GM12878 (cell line): ENCODE measurements around the gene SPESP1. TPM values are rescaled to one million over a fixed set of nuclear protein-coding genes. Genes with fewer than 3 reads are reported as not detected.
A peak's percentile ranks its signal among the peaks of the same experiment; 100 is the strongest.
"Not testable (repeated sequence)": the region's sequence is repeated elsewhere in the genome, so short reads cannot be mapped to it uniquely, and the experiment has no call there.

Experiments
- ATAC-seq: fragments of 200-7000 bp; cut with Tn5 transposase; 3 replicates; pipeline ENCODE4 v1.9.1; 2020; ENCODE audit warnings: mild to moderate bottlenecking, moderate library complexity
- BruUV-seq: library from RNA; stranded (reverse); fragments of 400-500 nt; replicated peaks from 2 replicates; lab custom pipeline; 2021; lab: Mats Ljungman, UMichigan
- CTCF ChIA-PET: fragments of 300-600 bp; sonication (Branson Sonifier 250); formaldehyde crosslinking; extraction: SDS; loops from one replicate; lab custom pipeline; 2021; ENCODE audit warnings: inconsistent platforms; lab: Yijun Ruan, JAX
- POLR2A ChIA-PET: fragments of 350-600 bp; formaldehyde crosslinking; extraction: SDS; loops from one replicate; lab custom pipeline; 2021; ENCODE audit warnings: inconsistent platforms; lab: Charles Lee
- RAD21 ChIA-PET: fragments of 300-600 bp; sonication (Branson Sonifier 250); formaldehyde crosslinking; loops from one replicate; lab custom pipeline; 2023; ENCODE audit warnings: antibody characterized with exemption; ENCODE audit not compliant: unreplicated experiment; lab: Charles Lee
- SMC1A ChIA-PET: fragments of 300-600 bp; sonication (Branson Sonifier 250); formaldehyde crosslinking; loops from one replicate; lab custom pipeline; 2023; ENCODE audit not compliant: unreplicated experiment, uncharacterized antibody; lab: Charles Lee
- DNase-seq: peaks from one replicate; pipeline ENCODE4 v3.0.0-alpha.2; 2011; ENCODE audit warnings: low read depth, low spot score
- FAIRE-seq: peaks from 3 replicates; lab custom pipeline; 2011; peaks lifted over from hg19 to GRCh38; lab: Jason Lieb, UNC
- H2AFZ ChIP-seq: 2 replicates; pipeline ENCODE4 v1.6.0; 2011; ENCODE audit warnings: low read depth, low read length, control low read depth; ENCODE audit not compliant: control insufficient read depth
- H3K27ac ChIP-seq: 2 replicates; pipeline ENCODE4 v1.5.1; 2011; ENCODE audit warnings: control low read depth; ENCODE audit not compliant: control insufficient read depth, insufficient read depth
- H3K27me3 ChIP-seq, 2 experiments: replicated peaks in 1 of 2; 2 replicates each; pipeline versions ENCODE4 v1.6.0 to v1.6.1; 2011; ENCODE audit warnings: low read length in 1 of 2; ENCODE audit not compliant: control insufficient read depth in 2 of 2, insufficient read depth in 2 of 2
- H3K36me3 ChIP-seq, 2 experiments: 2 replicates each; pipeline ENCODE4 v1.5.1; 2011; ENCODE audit warnings: low read length in 1 of 2; ENCODE audit not compliant: control insufficient read depth in 2 of 2, insufficient read depth in 2 of 2
- H3K4me1 ChIP-seq: 2 replicates; pipeline ENCODE4 v1.6.1; 2011; ENCODE audit warnings: mild to moderate bottlenecking, low read length, moderate library complexity, mixed read lengths; ENCODE audit not compliant: control insufficient read depth, insufficient read depth
- H3K4me2 ChIP-seq: 2 replicates; pipeline ENCODE4 v1.6.0; 2011; ENCODE audit warnings: control low read depth; ENCODE audit not compliant: control insufficient read depth, insufficient read depth
- H3K4me3 ChIP-seq: fragments of 200-600 bp; sonication (generic); 2 replicates; pipeline ENCODE4 v1.5.1; 2016
- H3K79me2 ChIP-seq: 2 replicates; pipeline ENCODE4 v1.6.0; 2011; ENCODE audit warnings: low read length; ENCODE audit not compliant: control insufficient read depth, insufficient read depth
- H3K9ac ChIP-seq: 2 replicates; pipeline ENCODE4 v1.8.0; 2011; ENCODE audit warnings: low read length, control low read depth, mixed read lengths; ENCODE audit not compliant: control insufficient read depth, insufficient read depth
- H3K9me3 ChIP-seq: replicated peaks from 3 replicates; pipeline ENCODE4 v1.5.1; 2011; ENCODE audit warnings: mild to moderate bottlenecking, low read length; ENCODE audit not compliant: control insufficient read depth, insufficient read depth
- H4K20me1 ChIP-seq: 2 replicates; pipeline ENCODE4 v1.6.0; 2011; ENCODE audit not compliant: control insufficient read depth, insufficient read depth
- HDGF ChIP-seq: fragments of 450-650 bp; IDR thresholded peaks from 2 replicates; pipeline ENCODE4 v1.6.1; 2016; ENCODE audit warnings: antibody characterized with exemption
- MYB ChIP-seq: fragments of 150-350 bp; IDR thresholded peaks from 2 replicates; pipeline ENCODE4 v1.6.1; 2014; ENCODE audit warnings: mild to moderate bottlenecking, low read depth, low read length, borderline replicate concordance
- SPI1 ChIP-seq: IDR thresholded peaks from 2 replicates; pipeline ENCODE4 v1.6.1; 2011; ENCODE audit warnings: low read depth, mild to moderate bottlenecking, low read length, moderate library complexity, borderline replicate concordance; ENCODE audit not compliant: insufficient read depth
- whole genome bisulfite sequencing: methylation state at CpG from one replicate; pipeline ENCODE4 v1.1.6; 2016; ENCODE audit warnings: low lambda C conversion rate; ENCODE audit not compliant: insufficient replicate concordance, insufficient coverage; ENCODE audit errors: missing lambda C conversion rate; 5-methylcytosine and 5-hydroxymethylcytosine counted together
- in situ Hi-C: fragments of 300-500 bp; cut with MboI; formaldehyde crosslinking; loops from 9 replicates; pipeline ENCODE4 v1.14.3; 2018; ENCODE audit warnings: mixed read lengths
- intact Hi-C: fragments of 100-400 bp; cut with micrococcal nuclease; formaldehyde crosslinking; loops from one replicate; pipeline ENCODE4 v1.14.2; 2022; ENCODE audit not compliant: unreplicated experiment
- polyA plus RNA-seq, 11 experiments: library from polyadenylated mRNA; depleted of rRNA in 4 of 11; unstranded in 6 of 11; stranded (reverse) in 5 of 11; fragments of >200 nt; fragmentation: Nextera tagmentation in 4 of 11; fragmentation: Illumina TruSeq in 1 of 11; extraction: Ambion mirVana in 4 of 11; extraction: Trizol in 1 of 11; gene quantifications; 1 replicate in 1 of 11; 2 replicates in 10 of 11; pipeline versions ENCODE4 v1.2.1 to v1.2.3, GENCODE V29; 2011 to 2016; ENCODE audit warnings: inconsistent platforms in 2 of 11, missing spikeins in 2 of 11, low read depth in 1 of 11
- total RNA-seq, 4 experiments: library from RNA; depleted of rRNA in 3 of 4; stranded (reverse); fragments of >200 nt in 3 of 4; fragmentation: Illumina TruSeq in 1 of 4; extraction: Trizol in 1 of 4; gene quantifications; 2 replicates each; pipeline versions ENCODE4 v1.2.1 to v1.2.3, GENCODE V29; 2013 to 2021

The SPESP1 gene
- total and polyA plus RNA-seq, 10 of the 15 experiments (the other 5 are each of a cell fraction or from before 2014, with no cell fraction given) = not detected

GRCh38 chr15:68962465-68962864, 32.1 kb downstream of the SPESP1 start:
- intact Hi-C loops (no loop called here), in situ Hi-C loops (no loop called here)
- no TSS peak for BruUV-seq
- Histone ChIP-seq H2AFZ (no peak overlapping the region), H4K20me1 (no peaks in the 10 kb centered on the region), H3K9me3 (no peaks in the 10 kb centered on the region), H3K9ac (no peak overlapping the region), H3K27ac (no peak overlapping the region), H3K27me3 (no peaks in the 10 kb centered on the region), H3K4me1 (no peaks in the 10 kb centered on the region), H3K36me3 (no peaks in the 10 kb centered on the region), H3K4me3 (no peak overlapping the region), H3K79me2 (no peaks in the 10 kb centered on the region), H3K4me2 (no peak overlapping the region)
- RAD21 ChIA-PET = no interaction called here
- POLR2A ChIA-PET = no interaction called here
- CTCF ChIA-PET = no interaction called here
- TF ChIP-seq SPI1 (peak; percentile 34; the same call in 1 of the 2 replicates), MYB (no peak), HDGF (no peak)
- SMC1A ChIA-PET = no interaction called here
- FAIRE-seq = no peak
- 0% methylated on average over 1 of the region's 1 CpG for WGBS
- ATAC-seq = no peak
- no peak for DNase-seq

GRCh38 chr15:68963719-68964118, 33.4 kb downstream of the SPESP1 start:
- FAIRE-seq, in situ Hi-C loops, H3K27ac ChIP-seq, SMC1A ChIA-PET, H3K4me3 ChIP-seq, ATAC-seq, intact Hi-C loops, DNase-seq, RAD21 ChIA-PET, CTCF ChIA-PET, H3K4me2 ChIP-seq, H3K9me3 ChIP-seq, POLR2A ChIA-PET, H3K27me3 ChIP-seq, H3K79me2 ChIP-seq, H3K4me1 ChIP-seq, BruUV-seq, H4K20me1 ChIP-seq, H3K36me3 ChIP-seq, H2AFZ ChIP-seq, H3K9ac ChIP-seq: not testable (repeated sequence)
- WGBS = 73% methylated on average over 7 of the region's 7 CpGs
